ENCODE results near the gene ILF2. TPM values are rescaled to one million over a fixed set of nuclear protein-coding genes. Genes with fewer than 3 reads are reported as not detected.
"Not testable (repeated sequence)": the region's sequence is repeated elsewhere in the genome, so short reads cannot be mapped to it uniquely, and the experiment has no call there.

Gene ILF2
- total RNA-seq (2012; rRNA removed): 144 and 175 TPM in 2 replicates

DNA sequence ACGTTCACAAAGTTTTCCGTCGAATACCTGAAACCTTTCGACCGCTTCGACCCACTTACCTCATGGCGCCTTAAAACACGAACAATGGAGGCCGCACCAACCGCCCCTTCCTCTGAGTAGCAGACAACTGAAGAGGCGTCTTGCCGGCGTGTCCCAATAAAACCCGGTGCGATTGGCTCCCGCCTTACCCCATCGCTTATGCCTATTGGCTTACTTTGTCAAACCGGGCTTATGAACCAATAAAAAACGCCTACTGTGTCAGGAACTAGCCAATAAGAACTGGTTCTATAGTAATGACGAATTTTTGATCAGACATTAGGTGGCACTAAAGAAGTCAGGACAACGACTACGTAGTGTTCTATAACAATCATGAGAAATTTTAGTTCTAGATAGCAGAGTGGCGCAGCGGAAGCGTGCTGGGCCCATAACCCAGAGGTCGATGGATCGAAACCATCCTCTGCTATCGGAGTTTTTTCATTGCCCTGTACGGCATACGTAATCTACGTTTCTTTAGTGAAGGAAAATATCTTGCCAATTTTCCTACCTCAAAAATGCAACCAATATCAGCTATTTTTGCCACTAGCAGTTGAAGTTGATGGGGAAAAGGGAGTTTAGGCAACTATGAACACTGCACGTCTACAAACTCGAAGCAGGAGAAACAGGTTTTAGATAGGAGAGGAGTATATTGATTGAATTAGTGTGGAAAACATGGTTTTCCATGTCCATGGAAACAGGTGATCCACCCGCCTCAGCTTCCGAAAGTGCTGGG, at the start of gene ILF2:
Gene ILF2 (minus strand): TSS at position 135 of the 769 bp plus-strand sequence. CDS start 71 bp downstream, at position 64.
- Histone ChIP-seq H3K4me3 (ENCODE audit: low read length) (peak within 1 kb of the TSS; percentile 89), H3K4me2 (ENCODE audit: low read length) (peak within 1 kb of the TSS; percentile 96), H3K9me3 (replicated peaks; ENCODE audit: low read length) (no peaks in the 10 kb centered on the region), H3K4me1 (ENCODE audit: control insufficient read depth, insufficient read depth, low read length) (peaks cover 10% of the 10 kb centered on the region), H3K27me3 (ENCODE audit: control insufficient read depth, insufficient read depth, low read length) (no peaks in the 10 kb centered on the region), H3K36me3 (ENCODE audit: insufficient read depth, low read length) (peaks cover 40% of the 10 kb centered on the region), H3K9ac (ENCODE audit: low read depth, low read length) (peak within 1 kb of the TSS; percentile 96)

DNA sequence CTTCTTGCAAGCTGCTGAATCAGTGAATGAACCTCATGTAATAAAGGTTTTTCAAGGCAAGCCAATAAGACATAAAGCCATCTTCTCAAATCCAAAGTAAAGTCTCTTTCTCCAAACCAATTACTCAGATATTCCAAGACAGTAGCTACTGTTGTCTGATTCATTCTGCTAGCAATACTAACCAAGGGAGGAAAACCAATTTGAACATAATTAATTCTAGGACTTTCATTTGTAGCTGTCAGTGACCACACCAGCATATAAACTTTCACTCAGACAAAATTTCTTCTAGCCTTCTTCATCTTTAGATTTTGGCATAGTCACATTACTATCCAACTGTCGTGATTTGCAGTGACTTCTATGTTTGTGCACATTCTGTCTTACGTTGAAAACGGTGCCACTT, 46.5 kb upstream of the ILF2 start:
- Histone ChIP-seq H3K9me3 (replicated peaks; ENCODE audit: low read length) (no peaks in the 10 kb centered on the region), H3K27me3 (ENCODE audit: control insufficient read depth, insufficient read depth, low read length) (peaks cover 5% of the 10 kb centered on the region), H3K36me3 (ENCODE audit: insufficient read depth, low read length) (no peaks in the 10 kb centered on the region), H3K9ac (ENCODE audit: low read depth, low read length) (no peak overlapping the region), H3K4me2 (ENCODE audit: low read length) (no peak overlapping the region), H3K4me3 (ENCODE audit: low read length) (no peak overlapping the region), H3K4me1 (ENCODE audit: control insufficient read depth, insufficient read depth, low read length) (no peaks in the 10 kb centered on the region)

DNA sequence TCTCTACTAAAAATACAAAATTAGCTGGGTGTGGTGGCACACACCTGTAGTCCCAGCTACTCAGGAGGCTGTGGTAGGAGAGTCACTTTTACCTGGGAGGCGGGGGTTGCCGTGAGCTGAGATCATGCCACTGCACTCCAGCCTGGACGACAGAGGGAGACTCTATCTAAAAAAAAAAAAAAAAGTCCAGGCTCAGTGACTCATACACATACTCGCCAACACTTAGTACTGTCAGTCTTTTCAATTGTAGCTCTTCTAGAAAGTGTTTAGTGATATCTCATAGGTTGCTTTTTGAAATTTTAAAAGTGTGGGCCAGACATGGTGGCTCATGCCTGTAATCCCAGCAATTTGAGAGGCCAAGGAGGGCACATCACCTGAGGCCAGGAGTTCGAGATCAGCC, 45.4 kb upstream of the ILF2 start:
- not testable (repeated sequence) for H3K9ac ChIP-seq (ENCODE audit: low read depth, low read length); H3K4me3 ChIP-seq (ENCODE audit: low read length); H3K4me1 ChIP-seq (ENCODE audit: control insufficient read depth, insufficient read depth, low read length); H3K36me3 ChIP-seq (ENCODE audit: insufficient read depth, low read length); H3K27me3 ChIP-seq (ENCODE audit: control insufficient read depth, insufficient read depth, low read length); H3K4me2 ChIP-seq (ENCODE audit: low read length); H3K9me3 ChIP-seq (replicated peaks; ENCODE audit: low read length)

DNA sequence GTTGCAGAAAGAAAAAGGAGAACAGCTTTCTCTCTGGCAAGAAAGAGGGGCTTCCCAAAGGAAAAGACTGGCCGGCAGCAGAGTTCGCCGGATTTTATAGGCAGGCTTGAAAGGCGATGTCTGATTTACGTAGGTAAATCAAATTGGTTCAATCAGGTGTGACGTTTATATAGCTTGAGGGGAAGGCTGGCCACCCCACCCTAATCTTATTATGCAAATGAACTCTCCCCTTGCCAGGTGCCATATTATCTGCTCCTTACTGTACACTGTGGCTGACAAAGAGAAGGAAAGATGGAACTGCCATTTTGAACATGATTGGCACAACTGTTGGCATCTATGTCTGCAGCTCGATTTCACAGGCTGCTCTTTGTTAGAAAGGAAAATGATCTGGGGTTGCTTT, 40.2 kb upstream of the ILF2 start:
- H3K9me3 ChIP-seq (replicated peaks; ENCODE audit: low read length): no peaks in the 10 kb centered on the region
- no peak overlapping the region for H3K4me2 ChIP-seq (ENCODE audit: low read length)
- H3K9ac ChIP-seq (ENCODE audit: low read depth, low read length): no peak overlapping the region
- H3K4me3 ChIP-seq (ENCODE audit: low read length): no peak overlapping the region
- peaks cover 5% of the 10 kb centered on the region for H3K27me3 ChIP-seq (ENCODE audit: control insufficient read depth, insufficient read depth, low read length)
- H3K4me1 ChIP-seq (ENCODE audit: control insufficient read depth, insufficient read depth, low read length): no peaks in the 10 kb centered on the region
- no peaks in the 10 kb centered on the region for H3K36me3 ChIP-seq (ENCODE audit: insufficient read depth, low read length)

DNA sequence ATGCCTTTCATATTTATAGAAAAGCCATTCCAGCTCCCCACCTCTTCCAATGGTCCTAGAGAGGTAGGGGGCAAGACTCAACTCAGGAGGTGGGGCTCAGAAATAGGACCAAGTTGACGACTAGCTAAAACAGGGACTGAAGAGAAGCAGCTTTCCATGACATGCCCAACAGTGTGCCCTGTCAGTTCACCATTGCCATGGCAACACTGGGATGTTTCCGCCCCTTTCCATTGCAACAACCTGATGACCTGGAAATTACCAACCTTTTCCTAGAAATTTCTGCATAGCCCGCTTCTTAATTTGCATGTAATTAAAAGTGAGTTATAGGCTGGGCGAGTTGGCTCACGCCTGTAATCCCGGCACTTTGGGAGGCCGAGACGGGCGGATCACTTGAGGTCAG, 34.7 kb upstream of the ILF2 start:
- H3K36me3 ChIP-seq (ENCODE audit: insufficient read depth, low read length): no peaks in the 10 kb centered on the region
- no peak overlapping the region for H3K9ac ChIP-seq (ENCODE audit: low read depth, low read length)
- no peak overlapping the region for H3K4me2 ChIP-seq (ENCODE audit: low read length)
- no peaks in the 10 kb centered on the region for H3K4me1 ChIP-seq (ENCODE audit: control insufficient read depth, insufficient read depth, low read length)
- no peaks in the 10 kb centered on the region for H3K27me3 ChIP-seq (ENCODE audit: control insufficient read depth, insufficient read depth, low read length)
- H3K4me3 ChIP-seq (ENCODE audit: low read length): no peak overlapping the region
- H3K9me3 ChIP-seq (replicated peaks; ENCODE audit: low read length): no peaks in the 10 kb centered on the region

DNA sequence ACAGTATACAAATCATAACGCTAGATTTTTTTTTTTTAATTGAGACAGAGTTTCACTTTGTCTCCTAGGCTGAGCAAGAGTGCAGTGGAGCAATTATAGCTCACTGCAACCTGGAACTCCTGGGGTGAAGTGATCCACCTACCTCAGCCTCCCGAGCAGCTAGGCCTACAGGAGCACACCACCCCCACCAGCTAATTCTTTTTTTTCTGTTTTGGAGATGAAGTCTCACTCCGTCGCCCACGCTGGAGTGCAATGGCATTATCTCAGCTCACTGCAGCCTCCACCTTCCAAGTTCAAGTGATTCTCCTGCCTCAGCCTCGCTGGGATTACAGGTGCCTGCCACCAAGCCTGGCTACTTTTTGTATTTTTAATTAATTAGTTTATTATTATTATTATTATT, 29.0 kb upstream of the ILF2 start:
- H3K4me3 ChIP-seq (ENCODE audit: low read length): no peak overlapping the region
- H3K4me1 ChIP-seq (ENCODE audit: control insufficient read depth, insufficient read depth, low read length): peaks cover 11% of the 10 kb centered on the region
- H3K9me3 ChIP-seq (replicated peaks; ENCODE audit: low read length): no peaks in the 10 kb centered on the region
- no peaks in the 10 kb centered on the region for H3K27me3 ChIP-seq (ENCODE audit: control insufficient read depth, insufficient read depth, low read length)
- H3K36me3 ChIP-seq (ENCODE audit: insufficient read depth, low read length): no peaks in the 10 kb centered on the region
- no peak overlapping the region for H3K9ac ChIP-seq (ENCODE audit: low read depth, low read length)
- no peak overlapping the region for H3K4me2 ChIP-seq (ENCODE audit: low read length)

DNA sequence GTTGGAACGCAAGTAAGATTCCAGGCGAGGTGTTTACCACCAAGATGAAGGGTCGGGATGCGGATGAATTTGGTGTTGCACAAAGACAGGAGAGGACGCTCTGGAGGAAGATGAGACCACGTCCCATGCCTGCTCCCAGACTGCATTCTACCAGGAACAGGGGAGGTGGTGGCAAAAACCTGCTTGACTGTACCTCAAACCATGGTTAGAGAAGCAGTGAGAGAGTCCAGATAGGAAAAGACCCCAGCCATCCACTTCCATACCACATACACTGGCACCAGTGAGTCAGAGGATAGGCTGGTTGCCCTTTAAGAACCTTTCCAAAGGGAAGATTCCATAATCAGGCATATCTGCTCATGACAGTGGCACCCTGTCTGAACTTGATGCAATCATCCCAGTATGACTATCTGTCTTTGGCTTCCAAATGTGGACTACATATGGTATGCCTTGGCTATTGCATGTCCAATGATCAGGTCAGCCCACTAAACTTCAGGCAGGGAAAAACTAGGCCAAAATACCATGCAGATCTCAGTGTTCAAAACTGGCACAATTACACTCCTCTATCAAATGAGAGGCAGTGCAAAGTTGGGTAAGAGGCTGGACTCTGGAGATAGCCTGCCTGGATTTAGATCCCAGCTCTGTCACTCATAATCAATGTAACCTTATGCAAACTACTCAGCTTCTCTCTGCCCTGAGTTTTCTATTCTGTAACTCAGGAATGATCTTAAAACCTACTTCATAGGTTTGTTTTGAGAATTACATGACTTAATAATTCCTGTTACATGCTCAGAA, 28.3 kb upstream of the ILF2 start:
- Histone ChIP-seq H3K36me3 (ENCODE audit: insufficient read depth, low read length) (no peaks in the 10 kb centered on the region), H3K4me1 (ENCODE audit: control insufficient read depth, insufficient read depth, low read length) (peaks cover 11% of the 10 kb centered on the region), H3K4me3 (ENCODE audit: low read length) (no peak overlapping the region), H3K9me3 (replicated peaks; ENCODE audit: low read length) (no peaks in the 10 kb centered on the region), H3K27me3 (ENCODE audit: control insufficient read depth, insufficient read depth, low read length) (no peaks in the 10 kb centered on the region), H3K4me2 (ENCODE audit: low read length) (no peak overlapping the region), H3K9ac (ENCODE audit: low read depth, low read length) (no peak overlapping the region)

DNA sequence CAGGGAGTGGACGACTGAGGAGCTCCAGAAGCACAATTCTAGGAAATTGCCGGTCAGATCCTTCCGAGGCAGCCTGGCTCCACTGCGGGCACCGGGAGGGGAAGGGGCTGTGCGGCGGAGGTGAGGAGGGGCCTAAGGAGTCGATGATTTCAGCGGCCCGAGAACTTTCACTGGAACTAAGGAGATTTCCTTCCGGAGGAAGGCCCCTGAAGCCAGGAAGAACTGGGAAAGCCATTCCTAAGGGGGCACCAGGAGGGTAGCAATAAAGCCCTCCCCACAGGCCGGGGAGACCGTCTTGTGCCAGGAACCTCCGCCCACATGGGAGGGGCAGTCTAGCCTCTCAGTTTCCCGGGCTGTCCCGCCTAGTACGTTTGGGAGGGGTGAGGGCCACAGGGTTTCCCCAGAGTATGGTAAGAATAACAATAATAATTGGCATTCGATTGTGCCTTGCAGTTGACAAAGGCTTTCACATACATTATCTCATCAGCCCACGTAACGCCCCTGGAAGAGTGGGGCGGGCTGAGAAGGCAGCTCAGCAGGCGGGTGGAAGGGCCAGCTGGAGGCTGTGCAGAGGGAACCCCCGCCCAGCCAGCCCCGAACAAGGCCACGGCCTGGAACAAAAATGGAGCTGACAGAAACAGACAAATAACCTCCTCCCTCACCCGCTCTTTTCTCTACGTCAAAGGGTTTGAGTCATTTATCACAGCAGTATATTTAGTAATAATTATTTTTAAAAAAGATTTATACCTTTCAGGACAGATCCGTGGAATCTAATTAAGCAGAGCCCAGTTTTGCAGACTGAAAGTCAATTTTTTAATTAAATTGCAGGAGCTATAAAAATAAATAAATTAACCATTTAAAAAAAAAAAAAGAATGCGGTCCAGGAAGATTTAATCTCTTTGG, 27.5 kb upstream of the ILF2 start:
- Histone ChIP-seq H3K9ac (ENCODE audit: low read depth, low read length) (no peak overlapping the region), H3K4me3 (ENCODE audit: low read length) (no peak overlapping the region), H3K4me2 (ENCODE audit: low read length) (peak overlapping the region; percentile 15), H3K4me1 (ENCODE audit: control insufficient read depth, insufficient read depth, low read length) (peaks cover 11% of the 10 kb centered on the region), H3K36me3 (ENCODE audit: insufficient read depth, low read length) (no peaks in the 10 kb centered on the region), H3K27me3 (ENCODE audit: control insufficient read depth, insufficient read depth, low read length) (peaks cover 4% of the 10 kb centered on the region), H3K9me3 (replicated peaks; ENCODE audit: low read length) (no peaks in the 10 kb centered on the region)

DNA sequence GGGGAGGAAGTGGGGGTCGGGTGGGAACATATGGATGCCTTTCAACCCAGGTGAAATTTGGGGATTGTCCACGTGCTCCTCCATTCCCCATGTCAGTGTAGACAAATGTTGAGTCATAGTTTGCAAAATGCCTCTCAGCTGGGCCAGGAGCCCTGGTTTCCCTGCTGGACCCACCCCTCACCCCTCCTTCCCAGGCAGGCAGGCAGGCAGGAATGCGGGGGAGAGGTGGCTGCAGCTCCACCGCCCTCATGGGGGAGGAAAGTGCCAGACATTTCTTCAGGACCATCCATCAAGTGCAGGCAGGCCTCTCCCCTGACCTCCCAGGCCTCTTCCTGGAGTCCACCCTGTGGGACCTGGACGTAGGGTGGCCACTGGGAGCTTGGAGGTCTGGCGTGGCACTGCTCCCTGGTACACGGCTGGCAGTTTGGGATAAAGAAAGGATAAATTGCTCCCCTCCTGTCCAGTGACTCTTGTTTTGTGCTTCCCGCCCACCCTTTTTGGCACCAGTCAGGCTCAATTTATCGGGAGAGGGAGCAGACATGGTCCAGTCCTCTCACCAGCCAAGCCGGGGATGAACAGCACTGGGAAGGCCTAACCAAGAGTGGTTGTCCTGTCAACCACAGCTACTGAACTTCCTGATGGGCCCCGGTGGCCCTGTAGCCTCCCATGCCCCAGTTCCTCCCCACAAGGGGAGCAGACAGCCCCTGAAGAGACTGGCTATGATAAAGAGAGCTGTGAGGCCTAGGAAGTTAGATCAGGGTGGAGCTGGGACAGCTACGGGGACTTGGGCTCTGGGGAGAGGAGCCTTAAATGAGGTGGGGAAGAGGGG, 26.6 kb upstream of the ILF2 start:
- no peaks in the 10 kb centered on the region for H3K9me3 ChIP-seq (replicated peaks; ENCODE audit: low read length)
- peaks cover 9% of the 10 kb centered on the region for H3K27me3 ChIP-seq (ENCODE audit: control insufficient read depth, insufficient read depth, low read length)
- H3K4me2 ChIP-seq (ENCODE audit: low read length): no peak overlapping the region
- peaks cover 11% of the 10 kb centered on the region for H3K4me1 ChIP-seq (ENCODE audit: control insufficient read depth, insufficient read depth, low read length)
- H3K4me3 ChIP-seq (ENCODE audit: low read length): no peak overlapping the region
- H3K36me3 ChIP-seq (ENCODE audit: insufficient read depth, low read length): no peaks in the 10 kb centered on the region
- H3K9ac ChIP-seq (ENCODE audit: low read depth, low read length): no peak overlapping the region

DNA sequence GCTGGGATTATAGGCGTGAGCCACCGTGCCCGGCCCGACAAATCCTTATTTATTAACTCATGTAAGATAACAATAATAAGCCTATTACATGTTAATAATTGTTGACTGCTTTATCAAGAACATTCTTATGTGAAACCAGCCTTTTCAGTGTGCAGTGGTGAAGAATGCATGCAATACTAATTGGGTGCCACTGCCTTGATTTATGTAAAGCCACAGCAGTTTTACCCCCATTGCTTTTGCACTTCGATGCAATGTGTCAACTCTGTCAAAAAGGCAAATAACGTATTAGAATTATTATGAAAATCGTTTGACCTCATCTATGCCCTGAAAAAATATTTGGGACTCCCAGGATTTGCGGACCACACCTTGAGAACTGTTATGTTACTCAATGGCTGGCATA, 25.9 kb upstream of the ILF2 start:
- Histone ChIP-seq H3K27me3 (ENCODE audit: control insufficient read depth, insufficient read depth, low read length) (peaks cover 15% of the 10 kb centered on the region), H3K4me2 (ENCODE audit: low read length) (no peak overlapping the region), H3K36me3 (ENCODE audit: insufficient read depth, low read length) (no peaks in the 10 kb centered on the region), H3K9ac (ENCODE audit: low read depth, low read length) (no peak overlapping the region), H3K4me1 (ENCODE audit: control insufficient read depth, insufficient read depth, low read length) (peaks cover 11% of the 10 kb centered on the region), H3K4me3 (ENCODE audit: low read length) (no peak overlapping the region), H3K9me3 (replicated peaks; ENCODE audit: low read length) (no peaks in the 10 kb centered on the region)

Measured in skeletal muscle satellite cell (primary cell).